Measurements from ENCODE around the gene DPY19L1.
"Not testable (repeated sequence)": the region's sequence is repeated elsewhere in the genome, so short reads cannot be mapped to it uniquely, and the experiment has no call there.

Gene DPY19L1

DNA sequence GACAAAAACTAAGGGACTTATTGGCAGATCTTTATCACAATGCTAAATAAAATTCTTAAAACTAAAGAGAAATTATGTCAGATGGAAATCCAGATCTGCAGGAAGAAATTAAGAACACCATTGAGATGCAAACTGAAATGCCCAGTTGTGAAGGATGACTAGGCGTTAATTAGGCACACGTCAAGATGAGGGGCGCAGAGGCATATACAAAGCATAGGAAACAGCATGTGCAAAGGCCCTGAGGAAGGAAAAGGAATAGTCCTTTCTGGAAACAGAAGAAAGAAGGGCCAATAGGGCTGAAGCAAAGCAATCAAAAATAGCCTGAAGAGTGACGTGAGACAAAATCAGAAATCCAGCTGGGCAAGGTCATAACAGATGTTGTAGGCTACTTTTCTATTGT lies 53.1 kb downstream of the DPY19L1 start:
- not testable (repeated sequence) for DNase-seq

DNA sequence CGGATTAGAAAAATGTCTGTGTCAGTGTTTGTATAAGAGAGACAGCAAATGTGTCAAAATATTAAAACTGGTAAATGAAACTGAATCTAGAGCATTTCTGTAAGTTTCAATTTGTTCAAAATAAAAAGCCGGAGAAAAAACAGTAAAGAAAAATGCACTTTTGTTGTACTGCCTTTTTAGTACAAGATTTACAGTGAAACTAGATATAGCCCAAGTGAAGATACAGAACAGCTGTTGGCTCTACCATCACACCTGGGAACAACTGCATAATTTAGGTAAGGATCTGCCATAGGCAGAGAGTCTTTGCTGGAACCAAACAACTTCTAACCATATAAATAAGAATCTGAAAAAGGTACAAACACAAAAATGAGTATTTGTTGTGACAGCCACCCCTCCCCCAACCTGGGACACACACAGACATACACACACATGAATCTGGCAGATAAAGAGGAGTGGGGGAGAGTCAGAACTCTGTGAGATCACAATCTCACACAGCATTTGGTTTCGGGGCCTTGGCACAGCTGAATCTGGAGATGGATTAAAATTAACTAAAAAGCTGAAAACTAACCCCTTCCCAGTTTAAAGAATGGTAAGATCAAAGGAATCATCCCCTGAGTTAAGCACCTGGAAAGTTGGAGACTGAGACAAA lies 54.8 kb downstream of the DPY19L1 start:
- no peak for DNase-seq

DNA sequence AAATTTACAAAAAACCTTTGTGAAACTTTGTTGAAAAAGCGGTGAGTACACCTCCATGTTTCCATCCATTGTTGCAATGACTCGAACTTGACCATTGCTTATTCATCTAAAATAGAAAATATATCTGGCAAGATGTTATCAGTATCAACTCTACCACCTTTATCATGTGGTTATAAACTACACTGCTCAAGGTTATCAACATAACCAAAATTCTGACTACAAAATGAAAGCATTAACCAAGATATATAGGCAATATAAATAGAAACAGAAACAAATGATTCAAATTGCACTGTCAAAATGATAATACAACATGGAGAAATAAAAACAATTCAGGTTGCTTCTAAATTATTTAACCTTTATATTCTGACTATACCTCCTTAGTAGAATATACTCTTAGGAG lies 58.2 kb downstream of the DPY19L1 start:
- not testable (repeated sequence) for DNase-seq

DNA sequence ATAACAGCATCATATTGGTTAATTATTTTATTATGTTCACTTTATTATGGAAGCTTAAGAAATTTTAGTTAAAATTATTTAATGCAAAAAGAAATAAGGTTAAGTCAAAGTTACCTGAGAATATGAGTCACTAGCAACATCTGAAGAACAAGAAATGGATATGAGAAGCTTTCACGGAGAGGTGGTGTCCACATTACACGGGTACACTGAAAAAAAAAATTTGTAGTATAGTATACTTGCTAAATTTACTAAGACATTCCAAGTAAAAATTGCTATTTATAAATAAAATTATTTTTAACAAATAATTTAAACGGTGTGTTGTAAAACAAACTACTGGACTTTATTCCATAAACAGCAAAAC lies 63.9 kb downstream of the DPY19L1 start:
- DNase-seq, result no peak

DNA sequence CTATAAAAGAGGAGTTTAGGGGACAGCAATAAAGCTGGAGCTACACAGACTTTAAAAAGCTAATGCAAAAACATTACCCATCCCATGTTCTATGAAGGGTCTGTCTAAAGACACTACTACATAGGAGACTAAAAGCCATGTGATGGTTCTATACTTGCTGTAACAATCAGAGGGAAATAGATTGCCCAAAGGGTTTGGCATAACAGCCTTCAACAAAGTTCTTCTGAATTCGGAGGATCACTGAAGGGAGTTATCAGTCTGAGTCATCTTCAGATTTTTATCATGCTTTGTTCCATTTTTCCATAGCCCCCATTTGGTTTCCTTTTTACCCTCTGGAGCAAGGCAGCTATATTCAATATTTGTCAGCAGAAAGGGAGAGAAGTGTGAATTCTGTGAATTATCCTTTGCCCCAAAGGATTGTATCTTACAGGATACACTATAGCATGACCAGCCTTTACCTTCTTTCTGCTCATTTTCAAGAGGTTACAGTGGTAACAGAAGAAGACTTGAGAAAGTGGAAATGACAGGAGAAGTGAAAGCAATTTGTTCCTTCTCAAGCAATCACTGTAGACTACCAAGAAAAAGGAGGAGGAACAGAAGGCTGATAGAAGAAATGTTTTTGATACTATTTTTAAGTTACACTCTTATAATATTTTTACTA lies 64.4 kb downstream of the DPY19L1 start:
- not testable (repeated sequence) for DNase-seq

DNA sequence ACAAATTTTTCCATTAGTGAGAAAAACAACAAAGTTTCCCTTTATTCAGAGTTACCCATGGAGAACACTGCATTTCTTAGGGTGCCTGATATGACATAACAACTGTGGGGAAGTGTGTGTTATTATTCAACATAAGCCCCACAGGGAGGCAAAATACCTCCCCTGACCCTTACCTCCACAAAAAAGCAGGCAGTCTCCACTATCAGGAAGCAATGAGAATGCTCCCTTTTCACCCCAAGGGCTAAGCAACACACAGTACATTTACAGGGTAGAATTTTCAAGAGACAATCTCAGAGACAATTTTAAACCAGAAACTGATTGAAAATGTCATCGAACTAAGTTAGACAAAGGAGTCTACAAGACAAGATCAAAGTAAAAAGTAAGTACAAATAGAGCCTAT lies 69.5 kb downstream of the DPY19L1 start:
- DNase-seq, result not testable (repeated sequence)

DNA sequence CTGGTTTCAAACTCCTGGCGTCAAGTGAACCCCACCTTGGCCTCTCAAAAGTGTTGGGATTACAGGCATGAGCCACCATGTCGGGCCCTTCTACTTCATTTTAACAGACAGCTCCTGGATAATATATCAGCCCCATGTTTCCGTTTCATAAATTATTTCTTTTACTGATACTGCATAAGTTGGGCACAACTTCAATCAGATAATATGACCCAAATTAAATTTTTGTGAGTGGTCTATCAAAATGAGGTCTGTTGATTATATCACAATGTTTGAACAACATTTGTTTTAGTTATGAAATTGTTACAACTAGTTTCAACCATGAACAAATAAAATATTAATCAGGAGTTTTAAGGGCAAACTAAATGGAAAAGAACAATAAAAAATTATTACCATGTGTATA lies 70.8 kb downstream of the DPY19L1 start:
- not testable (repeated sequence) for DNase-seq

DNA sequence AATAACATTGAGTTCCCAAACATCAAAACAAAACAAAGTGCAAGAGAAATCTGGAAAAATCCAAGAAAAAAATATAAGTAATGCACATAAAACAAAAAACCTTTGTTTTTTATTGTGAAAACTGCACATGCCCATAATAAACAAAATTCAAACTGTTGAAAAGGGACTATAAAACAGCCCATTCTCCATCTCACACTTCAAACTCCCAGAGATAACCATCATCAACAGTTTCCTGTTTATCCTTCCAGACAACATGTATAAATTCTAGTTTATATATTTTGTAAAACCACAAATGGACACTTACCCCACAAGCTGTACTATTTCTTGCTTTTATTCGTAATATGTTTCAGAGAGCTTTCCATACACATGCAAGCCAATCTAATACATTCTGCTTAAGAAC lies 79.3 kb downstream of the DPY19L1 start:
- no peak for DNase-seq

DNA sequence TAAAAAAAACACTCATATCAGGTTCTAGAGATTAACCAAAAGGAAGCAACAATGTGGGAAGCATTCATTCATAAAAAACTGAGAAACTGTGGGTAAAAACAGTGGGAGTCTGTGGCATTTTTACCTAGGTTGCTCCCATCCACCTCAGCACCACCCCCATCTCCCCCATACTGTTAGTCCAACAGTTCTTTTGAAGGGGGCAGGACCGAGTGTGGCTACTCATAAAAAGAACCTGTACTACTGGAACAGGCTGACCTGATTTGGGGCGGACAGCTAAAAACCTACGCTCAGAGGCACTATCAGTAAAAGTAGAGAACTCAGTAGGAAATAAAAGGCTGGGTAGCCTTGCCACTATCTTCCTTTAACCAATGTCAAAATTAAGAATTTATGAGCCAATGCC lies 84.5 kb downstream of the DPY19L1 start:
- DNase-seq, result no peak

DNA sequence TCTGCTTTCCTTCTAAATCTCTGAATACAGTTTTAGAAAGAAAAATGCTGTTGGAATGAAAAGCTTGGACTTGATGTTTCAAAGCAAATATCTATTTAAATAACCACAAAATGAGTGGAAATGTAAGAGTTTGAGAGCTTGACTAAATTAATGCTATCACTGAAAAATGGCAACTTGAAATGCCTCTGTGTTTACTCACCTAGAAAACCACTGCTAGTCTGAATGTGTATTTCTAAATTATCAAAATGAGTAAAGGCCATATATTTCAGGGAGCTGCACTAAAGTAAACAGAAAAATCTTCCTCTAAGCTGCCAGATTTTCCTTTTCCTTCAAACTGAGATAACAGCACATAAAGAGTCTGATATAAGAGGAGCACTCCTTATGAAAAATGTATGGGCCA lies 87.9 kb downstream of the DPY19L1 start:
- no peak for DNase-seq

DNA sequence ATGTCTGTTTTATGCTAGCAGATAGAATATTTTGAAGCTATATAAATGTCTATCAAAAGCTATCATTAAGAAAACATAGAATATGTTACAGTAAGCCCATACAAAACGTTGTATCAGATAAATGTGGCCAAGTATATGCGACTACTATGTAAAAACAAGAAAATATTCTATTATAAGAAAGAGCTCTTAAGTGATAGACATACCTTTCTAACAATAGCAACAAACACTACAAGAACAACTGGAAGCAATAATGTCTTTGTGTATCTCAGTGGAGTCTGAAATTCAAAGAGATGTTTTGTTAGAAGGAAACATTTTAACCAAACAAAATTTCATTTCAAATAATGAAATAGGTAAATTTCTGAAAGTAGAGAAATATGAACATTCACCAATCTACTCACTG lies 89.9 kb downstream of the DPY19L1 start:
- DNase-seq, result not testable (repeated sequence)

DNA sequence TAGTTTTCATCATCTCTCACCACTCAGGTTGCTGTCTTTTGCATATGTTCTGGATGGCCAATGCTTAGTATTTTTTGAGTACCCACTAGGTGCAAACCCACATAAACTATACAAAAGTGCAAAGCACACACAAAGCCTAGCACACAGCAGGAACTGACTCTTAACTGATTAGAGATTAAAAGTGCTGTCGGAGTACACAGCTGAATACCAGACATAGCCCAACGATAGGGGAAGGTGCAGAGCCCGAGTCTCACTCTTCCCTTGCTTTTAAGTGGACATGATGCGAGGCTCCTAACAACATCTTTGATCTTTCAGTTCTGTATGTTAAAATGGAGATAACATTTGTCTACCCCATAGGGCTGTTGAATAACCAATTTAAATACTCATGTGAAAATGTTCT lies 90.8 kb downstream of the DPY19L1 start:
- DNase-seq, result peak; percentile 72

DNA sequence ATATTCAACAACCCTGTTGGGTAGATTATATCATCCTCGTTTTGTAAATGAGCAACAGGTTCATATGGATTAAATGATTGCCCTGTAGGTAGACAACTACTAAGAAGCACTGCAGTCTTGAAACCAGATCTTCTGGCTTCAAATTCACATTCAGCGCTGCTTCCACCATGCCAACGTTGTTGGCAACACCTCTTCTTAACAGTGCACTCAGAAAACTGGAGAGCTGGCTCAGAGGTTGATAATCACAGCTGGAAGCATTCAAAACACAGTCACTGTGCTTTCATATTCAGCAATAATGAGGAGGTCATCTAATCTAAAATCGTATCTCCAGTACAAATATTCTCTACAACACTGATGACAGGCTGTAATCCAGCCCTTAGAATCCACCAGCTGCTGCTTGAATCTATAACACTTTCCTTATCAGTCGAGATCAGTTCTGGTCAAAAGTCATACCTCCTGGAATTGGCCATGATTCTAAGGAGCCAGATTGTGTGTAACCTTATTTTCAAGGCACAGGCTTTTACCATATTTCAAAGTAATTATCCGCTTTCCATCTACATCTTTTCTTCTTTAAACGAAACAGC lies 91.3 kb downstream of the DPY19L1 start:
- DNase-seq, result peak; percentile 84

DNA sequence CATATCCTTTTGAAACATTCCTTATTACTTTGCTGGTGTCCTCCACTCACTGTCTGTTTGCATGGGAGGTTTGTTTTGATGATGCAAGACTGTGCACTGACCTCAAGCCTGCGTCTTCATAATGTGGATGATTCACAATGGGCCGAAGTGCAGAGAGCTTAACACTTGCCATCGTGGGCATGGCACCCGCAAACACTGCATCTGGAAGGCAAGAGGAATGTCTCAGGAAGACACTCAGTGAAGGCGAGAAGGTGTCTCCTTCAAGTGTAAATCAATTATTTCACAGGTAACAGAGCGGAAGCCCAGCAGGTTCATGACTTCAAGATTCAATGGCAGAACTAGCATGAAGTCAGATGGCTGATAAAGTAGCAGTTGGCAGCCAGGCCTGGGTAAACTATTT lies 98.1 kb downstream of the DPY19L1 start:
- no peak for DNase-seq

DNA sequence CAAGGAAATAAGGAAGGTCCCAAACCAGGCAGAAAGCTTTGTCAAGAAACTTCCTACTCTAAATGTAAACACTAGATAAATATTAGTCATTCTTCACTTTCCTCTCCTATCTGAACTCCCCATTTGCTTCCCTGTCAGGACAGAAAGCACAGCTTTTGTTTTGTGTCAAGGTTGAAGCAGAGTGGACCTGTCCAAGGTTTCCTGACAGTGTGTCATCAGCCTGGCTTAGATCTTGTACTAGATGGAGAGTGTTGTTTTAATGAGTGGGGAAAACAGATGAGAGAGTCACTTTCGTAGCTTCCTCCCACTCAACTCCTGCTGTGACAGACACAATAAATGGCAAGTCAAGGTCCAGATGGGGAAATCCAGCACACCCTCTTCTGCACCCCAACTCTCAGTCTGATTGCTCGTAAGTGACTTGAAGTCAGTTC lies 101.5 kb downstream of the DPY19L1 start:
- DNase-seq, result not testable (repeated sequence)

DNA sequence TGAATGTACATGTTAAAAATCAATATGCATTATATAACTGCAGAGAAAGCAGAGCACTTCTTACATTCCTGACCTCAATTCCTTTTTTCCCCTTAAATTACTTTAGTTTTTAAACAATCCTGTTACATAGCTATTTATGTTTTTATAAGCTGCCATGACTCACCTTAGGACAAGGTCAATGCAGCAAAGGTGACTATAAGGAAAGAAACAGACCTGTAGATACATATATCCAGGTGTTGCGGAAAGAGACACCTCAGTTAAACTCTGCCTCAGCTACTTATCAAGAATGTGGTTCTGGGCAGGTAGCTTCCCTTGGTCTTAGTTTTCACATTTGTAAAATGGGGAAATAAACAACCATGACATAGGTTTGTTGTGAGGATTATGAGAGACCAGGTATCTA lies 105.5 kb downstream of the DPY19L1 start:
- no peak for DNase-seq

DNA sequence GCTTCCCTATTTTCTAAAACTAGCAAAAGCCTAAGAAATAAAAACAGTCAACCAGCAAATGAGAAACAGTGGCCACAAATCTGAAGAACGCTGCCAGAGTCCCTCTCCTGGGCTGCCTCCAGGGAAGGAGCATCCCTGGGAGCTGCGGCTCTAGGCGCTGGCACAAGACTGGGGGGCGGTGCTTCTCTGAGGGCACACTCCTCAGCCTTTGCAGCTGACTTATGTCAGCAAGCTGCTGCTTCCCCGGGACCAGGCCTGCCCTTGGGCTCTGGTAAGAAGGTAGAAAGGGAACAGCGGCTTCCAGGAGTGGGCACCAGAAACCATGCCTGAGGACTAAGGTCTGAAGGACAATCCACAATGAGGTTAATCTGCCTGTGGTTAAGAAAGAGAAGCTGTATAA lies 107.5 kb downstream of the DPY19L1 start:
- not testable (repeated sequence) for DNase-seq

DNA sequence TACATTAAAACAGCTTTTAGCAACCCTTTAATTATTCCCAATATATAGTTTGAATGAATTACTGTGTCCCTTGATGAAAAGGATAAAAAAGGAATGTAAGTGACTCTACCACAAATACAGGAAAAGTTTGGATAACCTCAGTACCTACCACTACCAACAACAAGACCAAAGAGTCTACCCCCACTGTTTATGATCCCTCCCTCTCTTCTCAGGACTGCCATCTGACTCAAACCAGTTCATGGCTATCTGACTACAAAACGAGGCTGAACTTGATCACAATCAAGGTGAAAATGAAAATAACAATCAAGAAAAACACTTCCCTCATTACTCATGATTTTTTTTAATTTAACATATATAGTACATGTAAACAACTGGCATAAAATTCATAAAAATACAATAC lies 108.7 kb downstream of the DPY19L1 start:
- no peak for DNase-seq

DNA sequence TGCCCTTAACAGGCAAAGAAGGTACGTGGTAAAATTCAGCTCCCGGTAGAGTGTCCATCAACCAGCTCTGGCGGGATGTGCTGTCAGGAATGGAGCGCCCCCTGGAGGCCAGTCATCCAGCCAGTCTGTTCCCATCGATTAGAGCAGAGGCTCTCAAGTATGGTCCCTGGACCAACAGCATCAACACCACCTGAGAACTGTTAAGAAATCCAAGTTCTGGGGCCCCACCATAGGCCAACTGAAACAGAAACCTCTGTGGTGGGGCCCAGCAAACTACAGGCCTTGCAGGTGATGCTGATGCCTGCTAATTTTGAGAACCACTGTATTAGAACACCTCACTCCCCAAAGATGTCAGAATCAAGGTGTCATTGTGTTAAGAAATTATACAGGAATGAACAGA lies 109.2 kb downstream of the DPY19L1 start:
- no peak for DNase-seq

DNA sequence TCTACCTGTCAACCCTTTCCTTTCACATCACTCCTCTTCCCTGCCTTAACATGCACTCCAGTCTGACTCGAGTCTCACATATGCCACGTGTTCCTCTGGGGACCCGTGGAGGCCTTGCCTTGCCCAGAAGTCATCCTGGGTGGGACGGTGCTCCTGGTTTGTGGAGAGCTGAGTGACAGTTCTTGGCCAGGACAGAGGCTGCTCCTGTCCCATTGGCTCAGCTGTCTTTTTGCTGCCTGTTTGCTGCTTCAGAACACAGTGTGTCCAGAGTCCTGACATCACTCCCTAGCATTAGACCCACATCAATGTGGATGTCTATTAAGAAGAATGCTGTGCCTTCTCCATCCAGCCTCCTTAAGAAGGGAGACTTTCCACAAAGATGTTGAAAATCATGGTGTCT lies 116.8 kb downstream of the DPY19L1 start:
- DNase-seq, result not testable (repeated sequence)

DNA sequence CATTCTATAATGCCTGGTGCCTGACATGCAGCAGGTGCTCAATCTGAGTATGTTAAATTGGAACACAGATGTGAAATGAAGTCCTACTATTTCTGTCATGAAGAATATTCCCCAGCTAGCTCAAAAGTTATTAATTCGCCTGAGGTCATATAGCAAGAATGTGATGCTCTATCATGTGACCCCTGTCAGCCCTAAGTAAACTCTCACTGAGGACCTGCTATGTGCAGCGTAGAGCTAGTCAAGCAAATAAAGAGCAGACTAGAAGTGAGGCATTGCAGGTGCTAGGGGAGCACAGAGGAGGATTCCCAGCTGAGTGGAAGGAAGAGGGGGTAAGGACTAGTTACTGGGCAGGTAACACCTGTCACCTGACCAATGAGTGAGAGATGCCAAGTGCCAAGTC lies 118.2 kb downstream of the DPY19L1 start:
- not testable (repeated sequence) for DNase-seq

DNA sequence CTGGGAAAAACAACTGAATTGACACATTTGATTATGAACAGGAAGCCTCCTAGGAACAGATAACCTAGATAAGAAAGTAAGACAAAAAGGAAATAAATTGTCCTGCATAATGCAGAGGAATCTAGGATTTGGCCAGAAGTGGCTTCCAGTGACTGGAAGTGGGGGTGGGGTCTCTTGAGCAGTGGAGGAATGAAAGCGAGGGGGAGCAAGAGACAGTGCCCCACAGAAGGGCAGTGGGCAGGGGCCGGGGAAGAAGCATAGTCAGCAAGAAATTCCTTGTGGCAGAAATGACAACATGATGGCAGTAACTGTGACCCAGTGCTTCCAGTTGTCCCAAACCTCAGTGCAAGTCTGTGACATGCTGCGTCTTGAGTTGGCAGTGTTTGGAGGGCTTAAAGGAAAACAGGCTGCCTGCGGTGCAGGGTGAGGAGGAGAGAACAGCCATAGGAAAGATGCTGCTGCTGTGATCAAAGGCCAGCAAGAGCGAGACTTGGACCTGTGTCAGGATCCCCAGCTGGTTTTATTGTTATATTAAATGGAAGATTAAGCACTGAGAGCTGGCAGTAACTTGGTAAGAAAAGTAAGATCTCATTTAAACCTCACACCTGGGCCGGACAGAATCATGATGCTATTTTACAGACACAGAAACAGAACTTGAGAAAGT lies 119.0 kb downstream of the DPY19L1 start:
- not testable (repeated sequence) for DNase-seq

DNA sequence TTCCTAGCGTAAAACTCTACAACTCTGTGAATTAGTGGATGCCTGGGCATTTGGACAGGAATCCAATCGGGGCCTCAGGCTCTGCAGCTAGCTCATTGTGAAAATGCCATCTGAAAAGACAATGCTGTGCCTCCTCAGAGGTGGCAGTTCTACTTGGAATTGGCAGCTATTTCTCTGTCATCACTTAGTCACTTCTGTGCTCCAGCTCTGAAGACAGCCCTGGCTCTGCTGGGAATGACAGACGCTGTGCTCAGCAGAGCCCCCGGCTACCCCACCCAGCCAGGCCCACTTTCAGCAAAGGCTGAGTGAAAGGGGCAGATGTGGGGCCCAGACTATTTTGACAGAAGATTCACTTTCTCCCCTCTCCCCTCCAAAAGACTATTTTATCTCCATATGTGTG lies 119.8 kb downstream of the DPY19L1 start:
- not testable (repeated sequence) for DNase-seq

DNA sequence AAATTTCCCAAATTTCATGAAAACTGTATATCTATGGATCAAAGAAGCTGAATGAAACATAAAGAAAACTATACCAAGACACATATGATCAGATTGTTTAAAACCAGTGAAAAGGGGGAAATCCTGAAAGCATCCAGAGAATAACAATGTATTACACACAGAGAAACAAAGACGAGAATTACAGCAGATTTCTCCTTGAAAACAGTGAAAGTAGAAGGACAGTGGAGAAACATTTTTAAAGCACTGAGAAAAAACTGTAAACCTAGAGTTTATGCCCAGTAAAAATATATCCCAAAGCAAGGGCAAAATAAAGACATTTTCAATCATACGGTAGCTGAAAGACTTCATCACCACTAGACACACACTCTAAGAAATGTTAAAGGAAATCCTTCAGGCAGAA lies 121.0 kb downstream of the DPY19L1 start:
- no peak for DNase-seq
